Measurements from ENCODE around the gene ASIC4.
A peak's percentile ranks its signal among the peaks of the same experiment; 100 is the strongest.

Gene ASIC4

DNA sequence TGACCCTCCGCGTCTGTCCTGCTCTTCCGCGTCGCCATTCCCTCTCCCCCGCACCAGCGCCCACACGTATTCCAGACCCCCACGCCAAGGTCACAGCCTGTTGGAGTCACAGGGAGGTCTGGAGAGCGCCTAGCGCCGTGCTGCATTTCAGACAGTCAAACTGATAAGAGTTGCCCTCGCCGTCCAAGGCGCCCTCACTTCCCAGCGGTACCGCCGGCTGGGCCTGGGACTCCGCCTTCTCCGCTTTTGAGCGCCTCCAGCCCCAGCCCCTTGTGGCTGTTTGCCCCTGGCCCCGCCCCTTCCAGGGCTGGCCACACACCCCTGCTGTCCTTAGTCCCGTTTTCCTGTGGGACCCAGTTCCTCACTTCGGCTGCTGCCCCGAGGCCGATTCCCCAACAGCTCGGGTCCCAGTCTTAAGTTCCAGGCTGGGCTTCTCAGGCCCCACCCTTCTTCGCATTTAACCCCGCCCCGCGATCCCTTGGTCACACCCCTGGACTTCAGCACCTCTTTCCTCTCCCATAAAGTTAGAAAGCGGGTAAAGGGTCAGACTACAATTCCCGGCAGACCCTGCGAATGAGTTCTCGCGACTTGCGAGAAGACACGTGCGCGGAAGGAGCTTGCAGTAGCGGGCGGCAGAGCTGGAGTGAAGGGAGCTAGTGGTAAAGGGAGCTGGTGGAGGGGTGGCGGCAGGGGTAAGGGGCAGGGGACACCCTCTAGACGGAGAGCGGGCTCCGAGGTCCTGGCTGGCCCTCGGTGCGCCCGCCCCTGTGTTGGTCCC is 15.8 kb upstream of the ASIC4 start, which contains the start of gene GMPPA:
Gene GMPPA, plus strand, starts transcription at position 612 of the 778 bp plus-strand sequence. CDS start 1,085 bp downstream, outside the sequence.
- DNase-seq, result peak; percentile 90

DNA sequence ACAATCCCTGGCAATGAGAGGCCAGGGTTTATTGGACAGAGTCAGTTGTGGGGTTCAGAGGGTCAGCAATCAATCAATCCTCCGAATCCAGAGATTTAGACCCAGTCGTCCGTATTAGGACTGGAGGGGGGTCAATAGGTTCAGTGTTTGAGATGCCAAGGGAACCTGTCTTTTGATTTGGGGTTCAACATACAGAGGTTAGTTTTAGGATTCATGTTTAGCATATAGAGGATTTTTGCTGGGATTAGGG is 15.3 kb upstream of the ASIC4 start:
- no peak for DNase-seq

DNA sequence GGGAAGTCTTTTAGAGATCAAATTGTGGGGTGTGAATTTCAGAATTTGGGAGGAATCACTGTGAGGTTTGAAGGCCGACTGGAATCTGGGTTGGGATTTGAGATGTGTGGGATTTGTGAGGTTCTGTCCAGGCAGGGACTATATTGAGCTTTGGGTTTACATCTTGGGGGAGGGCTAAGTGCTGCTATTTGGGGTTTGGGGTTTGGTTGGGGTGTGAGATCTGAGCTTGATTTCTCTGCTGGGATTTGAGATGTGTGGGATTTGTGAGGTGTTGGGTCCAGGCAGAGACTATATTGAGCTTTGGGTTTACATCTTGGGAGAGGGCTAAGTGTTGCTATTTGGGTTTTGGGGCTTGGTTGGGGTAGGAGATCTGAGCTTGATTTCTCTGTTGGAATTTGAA is 14.7 kb upstream of the ASIC4 start:
- DNase-seq, result no peak

DNA sequence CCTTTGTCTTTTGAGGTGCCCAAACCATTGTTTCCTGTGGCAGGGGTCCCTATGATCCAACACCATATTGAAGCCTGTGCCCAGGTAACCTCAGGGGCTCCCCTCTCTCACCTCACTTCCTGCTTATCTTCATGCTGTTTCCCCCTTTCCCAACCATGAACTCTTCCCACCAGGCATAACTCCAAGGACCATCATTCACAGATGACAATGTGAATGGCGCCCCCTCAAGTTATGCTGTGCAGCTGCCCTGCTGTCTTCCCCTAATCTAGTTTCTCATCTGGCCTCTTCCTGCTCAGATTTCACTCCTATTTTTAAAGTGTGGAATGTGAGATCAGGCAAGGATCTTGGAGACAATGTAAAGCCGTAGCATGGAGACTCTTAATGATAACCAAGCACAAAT is 14.1 kb upstream of the ASIC4 start:
- no peak for DNase-seq

DNA sequence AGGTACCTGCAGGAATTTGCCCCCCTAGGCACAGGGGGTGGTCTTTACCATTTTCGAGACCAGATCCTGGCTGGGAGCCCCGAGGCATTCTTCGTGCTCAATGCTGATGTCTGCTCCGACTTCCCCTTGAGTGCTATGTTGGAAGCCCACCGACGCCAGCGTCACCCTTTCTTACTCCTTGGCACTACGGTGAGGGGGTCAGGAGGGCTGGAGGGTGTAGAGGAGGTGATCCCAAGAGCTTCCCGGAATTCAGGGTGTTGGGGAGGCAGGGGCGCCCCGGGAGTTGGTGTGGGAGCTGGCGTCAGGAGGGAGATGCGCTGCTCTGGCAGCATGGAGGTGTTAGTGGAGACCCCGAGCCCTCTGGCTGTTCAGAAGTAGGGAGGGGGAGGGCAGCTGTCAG is 12.4 kb upstream of the ASIC4 start:
- no peak for DNase-seq

DNA sequence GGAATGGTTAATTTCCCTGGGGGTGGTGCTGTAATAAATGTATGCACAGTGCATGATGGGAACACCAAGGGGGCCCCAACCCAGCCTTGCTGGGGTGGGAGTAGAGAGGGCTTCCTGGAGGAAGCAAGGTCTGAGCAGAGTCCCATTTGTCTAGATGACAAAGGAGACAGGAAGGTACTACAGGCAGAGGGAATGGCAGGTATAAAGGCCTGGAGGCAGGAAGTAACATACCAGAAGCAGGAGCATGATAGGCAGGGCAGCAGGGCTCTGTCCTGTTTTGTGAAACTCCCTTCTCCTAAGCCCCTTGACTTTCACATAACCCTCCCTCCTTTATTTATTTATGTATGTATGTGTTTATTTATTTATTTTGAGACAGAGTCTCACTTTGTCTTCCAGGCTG is 11.7 kb upstream of the ASIC4 start:
- DNase-seq, result no peak

DNA sequence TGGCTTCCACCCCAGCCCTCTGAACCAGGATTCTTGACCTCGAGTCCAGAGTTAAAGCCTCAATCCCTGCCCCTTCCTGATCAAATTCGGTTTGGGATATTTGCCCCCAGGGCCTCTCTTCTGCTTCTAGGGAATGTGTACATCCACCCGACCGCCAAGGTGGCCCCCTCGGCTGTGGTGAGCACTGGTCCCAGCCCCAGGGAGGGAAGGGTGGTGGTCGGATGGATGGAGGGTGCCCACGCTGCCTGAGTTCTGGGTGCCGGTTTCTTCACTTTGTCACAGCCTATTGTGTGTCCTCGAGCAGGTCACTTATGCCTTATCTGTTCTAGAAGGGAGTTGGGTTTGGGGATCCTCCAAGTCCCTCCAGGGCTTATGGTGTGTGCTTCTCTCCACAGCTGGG is 8.7 kb upstream of the ASIC4 start:
- no peak for DNase-seq

DNA sequence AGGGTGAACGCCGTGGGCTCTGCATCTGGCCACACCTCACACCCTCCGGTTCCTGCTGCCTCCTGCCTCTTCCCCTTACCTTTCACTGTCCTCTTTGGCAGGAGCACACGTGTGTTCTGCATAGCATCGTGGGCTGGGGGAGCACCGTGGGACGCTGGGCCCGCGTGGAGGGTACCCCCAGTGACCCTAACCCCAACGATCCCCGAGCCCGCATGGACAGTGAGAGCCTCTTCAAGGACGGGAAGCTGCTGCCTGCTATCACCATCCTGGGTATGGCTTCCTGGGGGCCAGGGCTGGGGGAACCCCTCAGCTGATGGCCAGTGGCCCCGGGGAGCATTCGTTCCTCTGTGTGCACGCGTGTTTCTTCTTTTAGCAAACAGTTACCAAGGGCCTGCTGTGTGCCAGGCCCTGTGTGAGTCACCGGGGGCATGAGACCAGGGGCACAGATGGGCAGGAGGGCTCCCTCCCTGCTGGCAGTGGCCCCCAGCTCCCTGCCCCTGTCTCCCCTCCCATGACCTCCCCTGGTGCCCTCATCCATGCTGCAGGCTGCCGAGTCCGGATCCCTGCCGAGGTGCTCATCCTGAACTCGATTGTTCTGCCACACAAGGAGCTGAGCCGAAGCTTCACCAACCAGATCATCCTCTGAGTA is 8.0 kb upstream of the ASIC4 start:
- no peak for DNase-seq

DNA sequence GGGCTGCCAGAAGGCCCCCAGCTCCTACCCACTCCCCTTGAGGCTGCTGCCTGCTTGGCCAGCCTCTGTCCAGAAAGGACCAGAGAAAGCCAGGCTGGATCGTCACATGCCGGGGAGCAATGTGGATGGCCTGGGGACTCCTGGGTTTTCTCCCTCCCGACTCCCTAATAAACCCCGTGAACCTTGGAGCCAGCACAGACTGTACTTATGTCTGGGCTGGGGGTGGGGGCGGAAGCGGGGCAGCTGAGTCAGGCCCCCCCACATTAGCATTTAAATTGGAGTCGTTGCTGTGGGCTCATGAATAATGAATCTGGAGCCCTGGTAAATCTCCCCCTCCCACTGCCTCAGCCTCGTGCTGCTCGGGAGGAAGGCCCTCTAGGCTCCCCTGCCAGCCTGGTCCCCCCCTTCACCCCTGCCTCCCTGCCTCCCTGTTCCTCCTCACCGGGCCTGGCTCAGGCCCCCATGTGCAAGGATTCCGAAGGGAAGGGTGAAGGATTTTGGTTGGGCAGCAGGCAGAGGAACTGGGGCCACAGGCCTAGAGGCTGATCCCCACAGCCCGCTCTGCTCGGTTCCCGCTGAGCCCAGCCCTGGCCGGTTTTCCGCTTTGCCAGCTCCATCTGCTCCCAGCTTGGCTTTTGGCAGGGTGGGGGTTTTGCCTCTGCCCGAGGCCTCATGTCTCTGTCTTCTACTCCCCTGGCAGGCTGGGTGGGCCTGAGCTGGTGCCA is 7.3 kb upstream of the ASIC4 start:
- no peak for DNase-seq

DNA sequence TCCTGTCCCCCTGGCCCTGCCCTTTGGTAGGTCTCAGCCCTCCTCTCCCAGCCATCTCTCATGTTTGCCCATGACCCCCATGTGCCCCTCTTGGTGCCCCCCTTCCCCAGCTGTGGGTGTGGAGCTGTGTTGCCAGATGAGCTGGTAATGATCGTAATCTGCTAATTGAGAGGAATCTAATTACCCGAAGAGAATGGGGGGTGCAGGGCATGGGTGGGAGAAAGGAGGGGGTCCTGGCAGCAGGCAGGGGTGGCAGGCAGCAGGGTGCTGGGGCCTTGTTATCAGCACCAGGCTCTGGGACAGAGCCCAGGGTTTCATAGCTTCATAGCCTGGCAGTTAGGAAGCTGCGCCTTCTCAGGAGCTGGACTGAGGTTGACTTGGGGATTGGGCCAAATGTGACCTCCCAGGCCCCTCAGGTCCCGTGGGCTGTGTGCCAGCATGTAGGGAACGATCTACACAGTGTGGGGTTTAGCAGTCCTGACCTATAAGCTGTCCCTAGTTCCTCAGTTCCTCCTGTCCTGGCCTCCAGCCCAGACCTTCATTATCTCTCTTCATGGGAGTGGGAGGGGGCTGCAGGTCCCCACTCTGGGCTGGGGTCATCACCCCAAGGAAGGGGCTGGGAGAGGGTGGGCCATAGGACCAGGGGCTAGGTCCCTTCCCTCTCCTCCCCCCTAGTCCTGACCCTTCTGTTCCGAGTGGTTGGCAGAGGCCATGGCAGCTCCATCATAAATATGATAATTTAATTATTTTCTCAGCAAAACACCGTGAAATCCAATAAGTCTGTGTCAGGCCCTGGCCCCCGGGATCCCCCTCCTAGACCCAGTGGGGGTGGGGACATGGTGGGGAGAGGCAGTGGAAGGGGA is 6.5 kb upstream of the ASIC4 start:
- DNase-seq, result no peak

DNA sequence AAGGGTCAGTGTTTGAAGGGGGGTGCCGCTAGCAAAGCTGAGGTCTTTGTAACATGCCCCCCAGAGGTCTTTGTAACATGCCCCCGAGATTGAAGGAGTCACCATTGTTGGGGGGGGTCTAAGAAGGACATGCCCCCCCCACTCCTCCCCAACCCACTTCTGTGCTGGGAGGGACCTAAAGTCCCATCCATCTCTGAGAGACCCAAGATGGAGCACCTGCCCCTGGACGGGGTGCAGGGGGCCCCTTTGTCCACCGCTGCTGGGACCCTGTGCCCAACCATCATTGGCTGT is 5.9 kb upstream of the ASIC4 start:
- DNase-seq, result no peak

DNA sequence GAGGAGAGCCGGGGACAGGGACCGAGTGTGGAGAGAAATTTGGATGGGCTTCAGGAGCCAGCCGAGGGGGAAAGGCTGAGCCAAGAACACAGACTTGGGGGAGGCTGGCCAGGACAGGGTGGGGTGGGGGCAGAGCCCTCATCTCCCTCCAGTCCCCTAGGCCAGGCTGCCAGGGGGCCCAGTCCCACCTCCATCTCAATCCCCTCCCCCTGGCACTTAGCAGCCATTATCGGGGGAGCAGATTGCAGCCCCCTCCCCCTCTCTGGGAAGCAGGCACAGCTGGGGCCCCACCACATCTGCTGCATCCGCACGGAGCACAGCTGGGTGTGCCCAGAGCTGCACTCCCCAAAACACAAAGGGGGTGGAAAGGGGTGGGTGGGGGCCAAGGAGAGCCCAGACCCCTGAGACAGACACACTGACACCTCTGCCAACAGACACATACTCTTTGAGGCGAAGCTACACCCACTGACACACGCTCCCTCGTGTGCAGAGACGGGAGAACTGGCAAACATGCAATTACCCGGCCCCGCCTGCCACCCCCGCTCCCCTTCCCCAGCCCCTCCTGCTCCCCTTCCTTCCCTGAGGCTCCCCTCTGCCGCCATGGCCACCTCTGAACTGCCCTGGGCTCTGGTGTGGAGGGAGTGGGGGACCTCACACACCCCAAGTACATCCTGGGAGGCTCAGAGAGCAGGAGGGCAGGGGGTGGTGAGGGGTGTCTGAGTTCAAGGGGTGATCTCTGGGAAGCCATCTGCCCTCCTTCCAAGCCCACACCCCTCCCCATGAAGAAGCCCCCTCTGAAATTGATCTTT is 5.1 kb upstream of the ASIC4 start:
- DNase-seq, result no peak

DNA sequence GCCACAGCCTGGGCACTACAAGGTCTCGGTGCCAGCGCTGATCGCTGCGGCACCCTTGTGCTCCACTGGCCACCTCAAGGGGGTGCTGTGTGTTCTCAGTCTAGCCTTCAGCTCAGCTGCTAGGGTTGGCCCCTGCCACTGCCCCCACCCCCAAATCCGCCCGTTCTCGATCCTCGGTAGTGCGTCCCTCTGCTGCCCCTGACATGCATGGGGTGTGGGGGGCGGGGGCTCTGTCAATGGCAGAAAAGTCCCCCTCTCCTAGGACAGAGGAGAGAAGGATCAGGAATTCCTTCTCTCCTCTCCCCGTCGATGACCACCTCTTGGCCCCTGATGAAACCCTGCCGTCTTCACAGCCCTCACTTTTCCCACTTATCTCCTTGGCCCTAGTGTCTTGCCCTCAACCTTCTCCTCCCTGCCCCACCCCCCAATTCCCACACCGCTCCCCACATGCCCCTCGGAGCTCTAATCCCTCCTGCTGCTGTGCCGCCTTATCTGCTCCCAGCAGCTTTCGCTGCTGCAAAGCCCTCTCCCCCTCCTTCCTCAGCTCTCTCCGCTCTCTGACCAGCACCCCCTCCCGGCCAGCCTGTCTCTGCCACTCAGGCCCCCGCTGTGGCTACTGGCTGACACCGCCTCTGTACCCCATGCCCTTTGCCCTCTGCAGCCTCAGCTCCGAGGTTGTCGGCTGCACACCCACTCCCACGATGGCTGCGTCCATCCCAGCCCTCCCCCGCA is 4.3 kb upstream of the ASIC4 start:
- peak; percentile 30 for DNase-seq

DNA sequence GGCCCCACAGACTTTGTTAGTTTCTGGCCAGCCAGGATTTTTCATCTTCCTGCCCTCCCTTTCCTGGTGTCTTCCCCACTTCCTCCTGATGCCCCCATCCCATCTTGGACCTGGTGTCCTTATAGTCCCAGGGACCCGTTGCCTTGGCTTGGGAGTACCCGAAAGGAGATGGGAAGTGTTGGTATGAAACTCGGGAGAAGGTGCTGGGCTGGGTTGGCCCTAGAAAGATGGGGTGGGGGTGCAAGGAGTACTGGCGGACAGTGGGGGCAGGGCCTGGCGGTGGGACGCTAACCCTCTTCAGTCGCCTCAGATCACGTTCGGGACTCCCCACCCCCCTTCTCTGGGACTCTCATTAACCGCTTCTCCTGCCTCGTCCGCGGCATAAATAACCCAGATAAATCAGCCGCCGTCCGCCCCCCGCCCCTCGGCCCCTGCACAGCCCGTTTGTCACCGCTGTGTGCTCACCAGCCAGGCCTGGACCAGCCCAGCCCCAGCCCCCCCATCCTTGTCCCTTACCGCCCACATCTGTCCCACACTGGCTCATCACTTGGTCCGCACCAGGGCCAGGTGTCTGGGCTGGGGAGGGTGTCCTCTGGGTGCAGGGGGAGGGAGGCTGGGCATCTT is 3.7 kb upstream of the ASIC4 start:
- DNase-seq, result no peak

DNA sequence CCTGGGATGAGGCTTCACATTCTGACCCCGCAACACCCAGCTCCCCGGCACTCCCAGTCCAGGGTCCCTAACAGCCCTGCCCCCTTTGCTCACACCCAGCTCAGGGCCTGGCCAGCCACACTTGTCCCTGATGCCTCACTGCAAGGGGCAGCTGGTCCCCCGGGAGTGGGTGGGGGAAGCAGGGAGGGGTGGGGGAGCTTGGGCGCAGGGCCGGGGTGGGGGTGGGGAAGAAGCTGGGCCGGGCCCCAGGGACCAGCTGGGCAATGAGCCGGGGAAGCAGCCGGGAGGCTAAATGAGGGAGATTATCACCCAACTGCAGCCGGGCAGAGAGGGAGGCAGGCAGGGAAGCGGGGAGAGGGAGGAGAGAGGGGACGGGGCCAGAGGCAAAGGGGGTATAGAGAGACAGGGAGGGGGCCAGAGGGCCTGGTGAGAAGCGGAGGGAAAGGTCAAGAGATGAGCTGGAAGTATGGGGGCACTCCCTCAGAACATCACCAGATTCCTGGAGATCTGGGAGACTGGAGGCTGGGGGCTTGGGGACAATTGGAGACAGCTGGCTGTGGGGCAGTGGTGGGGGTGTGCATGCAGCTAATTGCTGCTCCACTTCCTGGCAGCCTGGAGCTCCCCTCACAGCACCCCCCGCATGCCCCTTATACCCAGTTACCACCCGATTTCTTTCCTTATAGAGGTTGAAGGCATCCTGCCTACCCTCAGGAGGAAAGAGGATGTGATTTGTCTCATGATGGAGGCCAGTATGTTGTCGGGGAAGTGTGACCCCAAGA is 2.5 kb upstream of the ASIC4 start:
- no peak for DNase-seq

DNA sequence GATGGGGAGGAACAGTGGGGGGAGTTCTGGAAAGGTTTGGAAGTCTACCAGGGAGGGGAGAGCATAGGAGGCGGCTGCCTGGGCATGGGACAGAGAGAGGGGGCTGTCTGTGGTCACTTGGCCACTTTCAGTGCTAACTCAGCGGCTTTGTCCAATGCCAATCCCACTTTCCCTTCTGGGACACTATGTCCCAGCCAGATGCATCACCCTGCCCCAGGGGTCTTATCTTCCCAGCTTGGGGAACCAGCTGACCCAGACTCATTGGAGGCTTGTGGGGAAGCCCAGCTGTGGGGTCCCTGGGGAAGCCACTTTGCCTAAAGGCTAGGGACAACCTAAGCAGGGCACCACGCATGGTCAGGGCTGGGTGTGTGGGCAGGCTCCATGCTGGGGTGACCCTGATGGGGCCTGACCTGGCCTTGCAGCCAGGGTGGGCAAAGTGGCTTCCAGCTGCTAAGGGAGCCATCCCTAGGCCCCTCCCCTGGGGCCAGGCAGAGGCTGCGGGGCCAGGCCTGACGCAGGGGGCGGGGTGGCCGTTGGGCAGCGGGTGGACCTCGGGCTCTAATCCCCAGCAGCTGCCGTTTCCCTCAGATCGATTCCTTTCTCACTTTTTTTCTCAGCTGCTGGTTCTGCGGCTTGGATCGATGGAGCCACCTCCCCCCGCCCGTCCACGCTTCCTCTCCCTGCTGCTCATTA is 1.6 kb upstream of the ASIC4 start:
- DNase-seq, result no peak

DNA sequence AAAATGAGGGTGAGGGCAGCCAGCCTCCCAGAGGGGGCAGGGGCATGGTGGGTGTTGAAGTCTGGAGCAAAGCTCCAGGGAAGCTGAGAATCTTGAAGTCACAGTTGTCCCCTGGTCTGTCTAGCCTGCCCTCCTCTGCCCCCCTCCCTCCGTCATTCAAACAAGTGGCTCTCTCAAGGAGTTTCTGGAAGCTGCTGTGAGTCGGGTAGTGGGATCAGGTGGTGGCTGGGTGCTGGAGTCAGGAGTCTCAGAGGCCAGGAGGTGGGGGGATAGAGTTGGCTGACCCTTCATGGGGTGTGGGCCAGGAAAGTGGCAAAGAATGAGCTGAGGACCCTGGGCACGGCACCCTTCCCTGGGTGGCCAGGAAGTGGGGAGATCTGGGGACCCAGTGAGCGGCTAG is 495 bp upstream of the ASIC4 start:
- no peak for DNase-seq

DNA sequence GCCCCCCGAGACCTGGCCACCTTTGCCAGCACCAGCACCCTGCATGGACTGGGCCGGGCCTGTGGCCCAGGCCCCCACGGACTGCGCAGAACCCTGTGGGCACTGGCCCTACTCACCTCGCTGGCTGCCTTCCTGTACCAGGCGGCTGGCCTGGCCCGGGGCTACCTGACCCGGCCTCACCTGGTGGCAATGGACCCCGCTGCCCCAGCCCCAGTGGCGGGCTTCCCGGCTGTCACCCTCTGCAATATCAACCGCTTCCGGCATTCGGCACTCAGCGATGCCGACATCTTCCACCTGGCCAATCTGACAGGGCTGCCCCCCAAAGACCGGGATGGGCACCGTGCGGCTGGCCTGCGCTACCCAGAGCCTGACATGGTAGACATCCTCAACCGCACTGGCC is 554 bp downstream of the ASIC4 start:
- DNase-seq, result no peak

DNA sequence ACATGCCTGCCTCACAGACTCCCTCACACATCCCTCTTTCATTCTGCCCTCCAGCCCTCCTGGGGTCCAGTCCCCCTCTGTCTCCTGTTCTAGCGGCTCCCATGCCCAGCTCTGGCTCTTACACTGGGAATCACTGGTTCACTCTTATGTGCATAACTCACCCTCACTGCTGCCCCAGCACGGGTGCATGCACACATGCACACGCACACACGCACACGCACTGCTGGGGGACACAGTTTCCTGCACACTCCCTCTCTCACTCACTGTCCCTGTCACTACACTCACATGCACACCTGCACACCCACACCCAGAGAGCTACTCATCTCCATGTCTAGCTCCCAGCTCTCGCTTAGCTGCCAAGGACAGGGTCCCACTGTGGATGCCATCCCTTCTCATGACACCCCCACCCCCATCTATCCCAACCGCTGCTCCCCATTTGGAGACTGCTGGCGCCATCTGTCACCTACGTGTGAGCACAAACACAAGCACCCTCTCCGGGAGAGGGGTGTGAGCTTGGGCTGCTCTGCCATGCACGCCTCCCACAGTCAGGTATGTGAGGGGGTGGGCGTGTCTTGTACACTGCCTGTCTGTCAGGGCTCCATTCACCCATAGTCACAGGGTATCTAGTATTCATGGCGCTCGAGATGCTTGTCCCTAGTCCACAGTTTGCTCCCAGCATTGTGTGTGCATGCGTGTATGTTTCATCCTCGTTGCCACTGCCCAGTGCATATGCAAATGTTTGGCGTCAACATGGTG is 1.8 kb downstream of the ASIC4 start:
- no peak for DNase-seq
